Measurements from ENCODE around the gene HTRA3. TPM values are rescaled to one million over a fixed set of nuclear protein-coding genes. Genes with fewer than 3 reads are reported as not detected.

HTRA3 gene
- total RNA-seq, 1 donor from 2014 or later, result 35.2 TPM

GRCh38 chr4:8331575-8331955, 62.0 kb downstream of the HTRA3 start:
- H4K20me1 ChIP-seq (ENCODE audit: insufficient read depth, low read length), result no peaks in the 10 kb centered on the region
- no peak for DNase-seq (ENCODE audit: low read depth)
- no peaks in the 10 kb centered on the region for H3K79me2 ChIP-seq (ENCODE audit: insufficient read depth, low read length)
- H3K36me3 Mint-ChIP-seq (ENCODE audit: low read depth, unreplicated experiment), result no peaks in the 10 kb centered on the region
- H3K4me3 ChIP-seq (ENCODE audit: insufficient read depth, low read depth, low read length), result no peak overlapping the region
- FAIRE-seq, result no peak
- H3K4me1 ChIP-seq (ENCODE audit: insufficient read depth, low read length), result peaks cover 1% of the 10 kb centered on the region
- peaks cover 9% of the 10 kb centered on the region for H3K9me3 ChIP-seq (ENCODE audit: insufficient read depth, low read depth, low read length)
- H3K27me3 ChIP-seq (ENCODE audit: insufficient read depth, low read length), result peaks cover 2% of the 10 kb centered on the region
- H3K4me2 ChIP-seq (ENCODE audit: low read length), result no peak overlapping the region
- no peak overlapping the region for H3K4me3 Mint-ChIP-seq (ENCODE audit: unreplicated experiment)
- no peaks in the 10 kb centered on the region for H3K36me3 ChIP-seq (ENCODE audit: insufficient read depth, low read length)
- no peak overlapping the region for H3K9ac ChIP-seq (ENCODE audit: low read length)
- H3K4me1 Mint-ChIP-seq (ENCODE audit: low read depth, unreplicated experiment), result peaks cover 3% of the 10 kb centered on the region
- peaks cover 39% of the 10 kb centered on the region for H3K27me3 Mint-ChIP-seq (ENCODE audit: low read depth, unreplicated experiment)
- TF ChIP-seq EZH2 (IDR thresholded peaks at IDR 0.05; ENCODE audit: insufficient read depth, low read length) (no peak), CTCF (IDR thresholded peaks at IDR 0.05; ENCODE audit: insufficient read depth, low read depth, low read length) (no peak)
- H3K27ac Mint-ChIP-seq (ENCODE audit: unreplicated experiment), result no peak overlapping the region
- peaks cover 10% of the 10 kb centered on the region for H3K9me3 Mint-ChIP-seq (ENCODE audit: unreplicated experiment)
- H2AFZ ChIP-seq (ENCODE audit: low read depth, low read length), result no peak overlapping the region
- H3K27ac ChIP-seq (ENCODE audit: low read depth, low read length), result no peak overlapping the region

- Histone ChIP-seq H4K20me1 (ENCODE audit: insufficient read depth, low read length) (no peaks in the 10 kb centered on the region), H3K79me2 (ENCODE audit: insufficient read depth, low read length) (no peaks in the 10 kb centered on the region), H3K9ac (ENCODE audit: low read length) (no peak overlapping the region), H3K4me2 (ENCODE audit: low read length) (no peak overlapping the region), H3K27me3 (ENCODE audit: insufficient read depth, low read length) (peaks cover 2% of the 10 kb centered on the region), H2AFZ (ENCODE audit: low read depth, low read length) (no peak overlapping the region), H3K4me3 (ENCODE audit: insufficient read depth, low read depth, low read length) (no peak overlapping the region), H3K36me3 (ENCODE audit: insufficient read depth, low read length) (no peaks in the 10 kb centered on the region), H3K27ac (ENCODE audit: low read depth, low read length) (no peak overlapping the region), H3K4me1 (ENCODE audit: insufficient read depth, low read length) (peaks cover 2% of the 10 kb centered on the region), H3K9me3 (ENCODE audit: insufficient read depth, low read depth, low read length) (peaks cover 9% of the 10 kb centered on the region)
- peaks cover 7% of the 10 kb centered on the region for H3K4me1 Mint-ChIP-seq (ENCODE audit: low read depth, unreplicated experiment)
- H3K9me3 Mint-ChIP-seq (ENCODE audit: unreplicated experiment), result peaks cover 12% of the 10 kb centered on the region
- DNase-seq (ENCODE audit: low read depth) (no peak), FAIRE-seq (no peak)
- no peak overlapping the region for H3K4me3 Mint-ChIP-seq (ENCODE audit: unreplicated experiment)
- no peaks in the 10 kb centered on the region for H3K36me3 Mint-ChIP-seq (ENCODE audit: low read depth, unreplicated experiment)
- H3K27me3 Mint-ChIP-seq (ENCODE audit: low read depth, unreplicated experiment), result peaks cover 37% of the 10 kb centered on the region
- TF ChIP-seq CTCF (IDR thresholded peaks at IDR 0.05; ENCODE audit: insufficient read depth, low read depth, low read length) (no peak), EZH2 (IDR thresholded peaks at IDR 0.05; ENCODE audit: insufficient read depth, low read length) (no peak)
- H3K27ac Mint-ChIP-seq (ENCODE audit: unreplicated experiment), result no peak overlapping the region
Measured at GRCh38 chr4:8332038-8332857, 62.7 kb downstream of the HTRA3 start.

GRCh38 chr4:8332891-8333331, 63.4 kb downstream of the HTRA3 start:
- Histone ChIP-seq H3K4me1 (ENCODE audit: insufficient read depth, low read length) (peaks cover 2% of the 10 kb centered on the region), H4K20me1 (ENCODE audit: insufficient read depth, low read length) (no peaks in the 10 kb centered on the region), H3K4me3 (ENCODE audit: insufficient read depth, low read depth, low read length) (no peak overlapping the region), H3K27ac (ENCODE audit: low read depth, low read length) (no peak overlapping the region), H3K9ac (ENCODE audit: low read length) (no peak overlapping the region), H3K27me3 (ENCODE audit: insufficient read depth, low read length) (peaks cover 2% of the 10 kb centered on the region), H3K79me2 (ENCODE audit: insufficient read depth, low read length) (no peaks in the 10 kb centered on the region), H3K4me2 (ENCODE audit: low read length) (no peak overlapping the region), H3K36me3 (ENCODE audit: insufficient read depth, low read length) (no peaks in the 10 kb centered on the region), H2AFZ (ENCODE audit: low read depth, low read length) (no peak overlapping the region), H3K9me3 (ENCODE audit: insufficient read depth, low read depth, low read length) (peaks cover 9% of the 10 kb centered on the region)
- TF ChIP-seq CTCF (IDR thresholded peaks at IDR 0.05; ENCODE audit: insufficient read depth, low read depth, low read length) (no peak), EZH2 (IDR thresholded peaks at IDR 0.05; ENCODE audit: insufficient read depth, low read length) (no peak)
- Mint-ChIP-seq H3K27ac (ENCODE audit: unreplicated experiment) (no peak overlapping the region), H3K9me3 (ENCODE audit: unreplicated experiment) (peaks cover 12% of the 10 kb centered on the region), H3K4me1 (ENCODE audit: low read depth, unreplicated experiment) (peaks cover 7% of the 10 kb centered on the region), H3K36me3 (ENCODE audit: low read depth, unreplicated experiment) (no peaks in the 10 kb centered on the region), H3K27me3 (ENCODE audit: low read depth, unreplicated experiment) (peaks cover 34% of the 10 kb centered on the region), H3K4me3 (ENCODE audit: unreplicated experiment) (no peak overlapping the region)
- no peak for FAIRE-seq
- DNase-seq (ENCODE audit: low read depth), result no peak

Measured in astrocyte (in vitro differentiated cells and primary cell).